ENCODE results near the gene HAO2.
"Not testable (repeated sequence)": the region's sequence is repeated elsewhere in the genome, so short reads cannot be mapped to it uniquely, and the experiment has no call there.

HAO2 gene

GRCh38 chr1:119373465-119373864 lies 4.9 kb downstream of the HAO2 start:
- TF ChIP-seq CTCF (IDR thresholded peaks at IDR 0.05) (no peak), ZFX (IDR thresholded peaks at IDR 0.05; ENCODE audit: borderline replicate concordance) (no peak)
- H3K27ac ChIP-seq: 0 out of 2 replicates have a peak overlapping the region, but pooled peaks have one; percentile 34

- H3K27ac ChIP-seq: peak overlapping the region; percentile 34; the same call in 1 of the 2 replicates
- TF ChIP-seq ZFX (IDR thresholded peaks at IDR 0.05; ENCODE audit: borderline replicate concordance): no peak
- no peak for TF ChIP-seq CTCF (IDR thresholded peaks at IDR 0.05)
Observed at GRCh38 chr1:119374208-119374874, 5.8 kb downstream of the HAO2 start.

- TF ChIP-seq CTCF (IDR thresholded peaks at IDR 0.05) (no peak), ZFX (IDR thresholded peaks at IDR 0.05; ENCODE audit: borderline replicate concordance) (no peak)
- no peak overlapping the region for H3K27ac ChIP-seq
Observed at GRCh38 chr1:119375366-119375765, 6.8 kb downstream of the HAO2 start.

- TF ChIP-seq ZFX (IDR thresholded peaks at IDR 0.05; ENCODE audit: borderline replicate concordance): no peak
- TF ChIP-seq CTCF (IDR thresholded peaks at IDR 0.05): no peak
- H3K27ac ChIP-seq: no peak overlapping the region
Observed at GRCh38 chr1:119376594-119376993, 8.0 kb downstream of the HAO2 start.

GRCh38 chr1:119377594-119377993 lies 9.0 kb downstream of the HAO2 start:
- not testable (repeated sequence) for H3K27ac ChIP-seq

GRCh38 chr1:119379117-119379516 lies 10.5 kb downstream of the HAO2 start:
- TF ChIP-seq ZFX (IDR thresholded peaks at IDR 0.05; ENCODE audit: borderline replicate concordance) (no peak), CTCF (IDR thresholded peaks at IDR 0.05) (no peak)
- H3K27ac ChIP-seq: no peak overlapping the region

- H3K27ac ChIP-seq: no peak overlapping the region
- TF ChIP-seq CTCF (IDR thresholded peaks at IDR 0.05) (no peak), ZFX (IDR thresholded peaks at IDR 0.05; ENCODE audit: borderline replicate concordance) (no peak)
Observed at GRCh38 chr1:119380304-119380703, 11.7 kb downstream of the HAO2 start.

Data from 22Rv1 (cell line).